H1 (cell line): ENCODE measurements around the gene NLRP1. TPM values are rescaled to one million over a fixed set of nuclear protein-coding genes. Genes with fewer than 3 reads are reported as not detected.

Source experiments
- ASH2L ChIP-seq: fragments of 200-600, 300-600 bp; sonication (generic); IDR thresholded peaks from one replicate; pipeline ENCODE4 v1.7.1; 2017; ENCODE audit warnings: low read length
- BACH1 ChIP-seq: IDR thresholded peaks from 2 replicates; pipeline ENCODE4 v1.6.1; 2012; ENCODE audit warnings: low read length, improper control_type of control experiment
- CBX8 ChIP-seq: fragments of 300-800, 300-1000 bp; sonication (generic); IDR thresholded peaks from 2 replicates; pipeline ENCODE4 v1.7.1; 2016; ENCODE audit warnings: low read depth, low read length, borderline replicate concordance
- EGR1 ChIP-seq: IDR thresholded peaks from 2 replicates; pipeline ENCODE4 v1.6.1; 2011; ENCODE audit warnings: low read depth, low read length, borderline replicate concordance
- HDAC2 ChIP-seq, 2 experiments: fragments of 300-600 bp in 1 of 2; sonication (generic) in 1 of 2; IDR thresholded peaks; 2 replicates each; pipeline ENCODE4 v1.6.1; 2011 to 2012; ENCODE audit warnings: low read depth in 2 of 2, low read length in 2 of 2, mild to moderate bottlenecking in 2 of 2, moderate library complexity in 2 of 2, borderline replicate concordance in 1 of 2, inconsistent platforms in 1 of 2
- KDM1A ChIP-seq: fragments of 200-600, 300-600 bp; sonication (generic); IDR thresholded peaks from 2 replicates; pipeline ENCODE4 v1.7.1; 2016; ENCODE audit warnings: mild to moderate bottlenecking, low read length, borderline replicate concordance
- KDM4A ChIP-seq: IDR thresholded peaks from one replicate; pipeline ENCODE4 v1.7.1; 2012; ENCODE audit warnings: low read depth, mild to moderate bottlenecking, moderate library complexity, low read length, inconsistent platforms; ENCODE audit not compliant: severe bottlenecking
- POLR2A ChIP-seq, 2 experiments: IDR thresholded peaks; 1 replicate in 1 of 2; 2 replicates in 1 of 2; pipeline ENCODE4 v1.6.1; 2011; ENCODE audit warnings: low read depth in 2 of 2, low read length in 2 of 2, mild to moderate bottlenecking in 2 of 2; ENCODE audit errors: control extremely low read depth in 1 of 2
- SAP30 ChIP-seq: fragments of 300-600 bp; sonication (generic); IDR thresholded peaks from 2 replicates; pipeline ENCODE4 v1.7.1; 2012; ENCODE audit warnings: low read length, moderate library complexity, mild to moderate bottlenecking, inconsistent platforms; ENCODE audit not compliant: insufficient read depth, insufficient replicate concordance
- SIRT6 ChIP-seq: IDR thresholded peaks from one replicate; pipeline ENCODE4 v1.7.1; 2012; ENCODE audit warnings: low read length, inconsistent platforms
- SP1 ChIP-seq: IDR thresholded peaks from 2 replicates; pipeline ENCODE4 v1.6.1; 2011; ENCODE audit warnings: low read depth, low read length
- SP4 ChIP-seq: IDR thresholded peaks from 2 replicates; pipeline ENCODE4 v1.6.1; 2012; ENCODE audit warnings: low read length, inconsistent platforms
- SUZ12 ChIP-seq: fragments of 200-600 bp; sonication (generic); IDR thresholded peaks from 2 replicates; pipeline ENCODE4 v1.6.1; 2012; ENCODE audit warnings: mild to moderate bottlenecking, inconsistent platforms, low read length, moderate library complexity, mixed read lengths
- TBP ChIP-seq: IDR thresholded peaks from 2 replicates; pipeline ENCODE4 v1.6.1; 2011; ENCODE audit warnings: low read depth, low read length, improper control_type of control experiment
- TCF12 ChIP-seq: IDR thresholded peaks from 2 replicates; pipeline ENCODE4 v1.6.1; 2011; ENCODE audit warnings: low read depth, mild to moderate bottlenecking, low read length
- polyA plus RNA-seq, 7 experiments: library from polyadenylated mRNA; depleted of rRNA in 3 of 7; stranded (reverse) in 5 of 7; unstranded in 2 of 7; fragments of >200 nt in 5 of 7; fragments of 200-250 nt in 2 of 7; gene quantifications; 1 replicate in 5 of 7; 2 replicates in 1 of 7; 4 replicates in 1 of 7; pipeline versions ENCODE4 v1.2.1 to v1.2.3, GENCODE V29; 2011 to 2013; ENCODE audit warnings: missing spikeins in 2 of 7, mixed read lengths in 2 of 7
- total RNA-seq: library from RNA; stranded (reverse); fragmentation: NEBNext Ultra II Directional; extraction: Animal tissue kit (Norgen Biotek cat#: 25700); gene quantifications from 2 replicates; pipeline ENCODE4 v1.2.1, GENCODE V29; 2021

NLRP1 gene
- total and polyA plus RNA-seq, 2 of the 8 experiments (the other 6 are each of a cell fraction or from before 2014, with no cell fraction given) = 8.6 to 10.4 TPM

- TF ChIP-seq EGR1 (no peak), SP1 (peak; percentile 69; the same call in 1 of the 2 replicates), SUZ12 (no peak), SAP30 (no peak), TCF12 (no peak), ASH2L (peak; percentile 59), POLR2A (IDR thresholded peaks at IDR 0.05; ENCODE audit: control extremely low read depth in 1 of 2, low read depth in 2 of 2, low read length in 2 of 2) (peak in 1 of 2 experiments; percentile 66; a peak in 2 of 3 replicates), KDM1A (no peak), CBX8 (no peak), TBP (peak; percentile 94), BACH1 (no peak), KDM4A (peak; percentile 45), SP4 (peak; percentile 78; the same call in 1 of the 2 replicates), SIRT6 (no peak), HDAC2 (IDR thresholded peaks at IDR 0.05; ENCODE audit: borderline replicate concordance in 1 of 2, low read depth in 2 of 2, low read length in 2 of 2) (0 out of 4 replicates have a peak, but pooled peaks of 1 of the 2 experiments have one; percentile 12)
- TF ChIP-seq, all 59 proteins: peak for 12
Measured at GRCh38 chr17:5500589-5501391, 83.5 kb downstream of the NLRP1 start (continued).
